WTC11 (cell line): ENCODE measurements around the gene GALNTL6. TPM values are rescaled to one million over a fixed set of nuclear protein-coding genes. Genes with fewer than 3 reads are reported as not detected.

Source experiments
- ATAC-seq: fragments of 200-7000 bp; cut with Tn5 transposase; 2 replicates; pipeline ENCODE4 v1.10.0; 2021; ENCODE audit warnings: mild to moderate bottlenecking, moderate library complexity
- CTCF ChIA-PET: fragments of 300-600 bp; sonication (Branson Sonifier 250); formaldehyde crosslinking; loops from one replicate; lab custom pipeline; 2021; ENCODE audit warnings: antibody characterized with exemption; lab: Charles Lee
- POLR2A ChIA-PET: fragments of 350-600 bp; sonication (Branson Sonifier 250); formaldehyde crosslinking; loops from one replicate; lab custom pipeline; 2021; ENCODE audit warnings: antibody characterized with exemption; lab: Charles Lee
- DNase-seq: peaks from one replicate; pipeline ENCODE4 v3.0.0; 2021; ENCODE audit warnings: low spot score
- H3K27ac Mint-ChIP-seq: 2 replicates; pipeline ENCODE4 v1.8.0; 2021; ENCODE audit warnings: mixed read lengths
- H3K27me3 Mint-ChIP-seq: 2 replicates; pipeline ENCODE4 v1.8.0; 2021; ENCODE audit warnings: low read depth, mild to moderate bottlenecking, moderate library complexity, mixed read lengths
- H3K36me3 Mint-ChIP-seq: 2 replicates; pipeline ENCODE4 v1.8.0; 2021; ENCODE audit warnings: mixed read lengths
- H3K4me1 Mint-ChIP-seq: 2 replicates; pipeline ENCODE4 v1.8.0; 2022; ENCODE audit warnings: mixed read lengths
- H3K4me3 Mint-ChIP-seq: 2 replicates; pipeline ENCODE4 v1.8.0; 2021; ENCODE audit warnings: mild to moderate bottlenecking, moderate library complexity, mixed read lengths
- H3K9me3 Mint-ChIP-seq: 2 replicates; pipeline ENCODE4 v1.8.0; 2021; ENCODE audit warnings: mixed read lengths
- ATF3 ChIP-seq: sonication (generic); formaldehyde crosslinking; conservative IDR thresholded peaks from 2 replicates; pipeline ENCODE4 v1.8.1; 2022; ENCODE audit warnings: mild to moderate bottlenecking, missing genetic modification reagents
- ATF6 ChIP-seq: sonication (generic); formaldehyde crosslinking; IDR thresholded peaks from 2 replicates; pipeline ENCODE4 v1.8.1; 2023; ENCODE audit warnings: mild to moderate bottlenecking, missing genetic modification reagents
- CBFB ChIP-seq: sonication (generic); formaldehyde crosslinking; IDR thresholded peaks from 2 replicates; pipeline ENCODE4 v1.8.1; 2022; ENCODE audit warnings: mild to moderate bottlenecking, low read depth, missing genetic modification reagents
- CREM ChIP-seq: sonication (generic); formaldehyde crosslinking; IDR thresholded peaks from 2 replicates; pipeline ENCODE4 v1.8.1; 2022; ENCODE audit warnings: mild to moderate bottlenecking, missing genetic modification reagents, moderate library complexity
- E2F1 ChIP-seq: sonication (generic); formaldehyde crosslinking; IDR thresholded peaks from 2 replicates; pipeline ENCODE4 v1.8.0; 2022; ENCODE audit warnings: mild to moderate bottlenecking, missing genetic modification reagents
- EMX1 ChIP-seq: fragments of 250-450 bp; sonication (Bioruptor Pico); IDR thresholded peaks from 2 replicates; pipeline ENCODE4 v1.8.0; 2021; ENCODE audit warnings: mild to moderate bottlenecking
- ETV6 ChIP-seq: sonication (generic); formaldehyde crosslinking; IDR thresholded peaks from 2 replicates; pipeline ENCODE4 v1.8.1; 2022; ENCODE audit warnings: mild to moderate bottlenecking, missing genetic modification reagents
- FOXK1 ChIP-seq: sonication (generic); formaldehyde crosslinking; IDR thresholded peaks from 2 replicates; pipeline ENCODE4 v1.8.0; 2022; ENCODE audit warnings: mild to moderate bottlenecking, moderate library complexity, missing genetic modification reagents
- IRF2 ChIP-seq: sonication (generic); formaldehyde crosslinking; IDR thresholded peaks from 2 replicates; pipeline ENCODE4 v1.8.0; 2022; ENCODE audit warnings: low read depth, missing genetic modification reagents, borderline replicate concordance
- KAT7 ChIP-seq: sonication (generic); formaldehyde crosslinking; IDR thresholded peaks from 2 replicates; pipeline ENCODE4 v1.8.1; 2023; ENCODE audit warnings: missing genetic modification reagents, mild to moderate bottlenecking, borderline replicate concordance
- MAX ChIP-seq: sonication (generic); formaldehyde crosslinking; IDR thresholded peaks from 2 replicates; pipeline ENCODE4 v1.8.0; 2022; ENCODE audit warnings: mild to moderate bottlenecking, missing genetic modification reagents
- NFATC4 ChIP-seq: fragments of 250-450 bp; sonication (Bioruptor Pico); IDR thresholded peaks from 2 replicates; pipeline ENCODE4 v1.9.0; 2021; ENCODE audit warnings: mild to moderate bottlenecking
- PRRX2 ChIP-seq: fragments of 250-450 bp; sonication (Bioruptor Pico); IDR thresholded peaks from 2 replicates; pipeline ENCODE4 v1.8.0; 2021; ENCODE audit warnings: mild to moderate bottlenecking
- SMAD3 ChIP-seq: sonication (generic); formaldehyde crosslinking; IDR thresholded peaks from 2 replicates; pipeline ENCODE4 v1.8.0; 2022; ENCODE audit warnings: missing genetic modification reagents, mild to moderate bottlenecking, borderline replicate concordance
- SOX15 ChIP-seq: fragments of 250-450 bp; sonication (Bioruptor Pico); IDR thresholded peaks from 2 replicates; pipeline ENCODE4 v1.9.0; 2021; ENCODE audit warnings: mild to moderate bottlenecking
- USF2 ChIP-seq: sonication (generic); formaldehyde crosslinking; IDR thresholded peaks from 2 replicates; pipeline ENCODE4 v1.8.1; 2023; ENCODE audit warnings: mild to moderate bottlenecking, missing genetic modification reagents, moderate library complexity
- ZNF317 ChIP-seq: sonication (generic); formaldehyde crosslinking; IDR thresholded peaks from 2 replicates; pipeline ENCODE4 v1.8.1; 2023; ENCODE audit warnings: low read depth, mild to moderate bottlenecking, moderate library complexity, missing genetic modification reagents, borderline replicate concordance
- total RNA-seq: library from RNA; stranded (reverse); gene quantifications from 3 replicates; pipeline ENCODE4 v1.2.3, GENCODE V29; 2021
- TF ChIP-seq, protein P1 (sequence below): sonication (generic); formaldehyde crosslinking; conservative IDR thresholded peaks from 2 replicates; pipeline ENCODE4 v1.8.1; 2023; ENCODE audit warnings: mild to moderate bottlenecking, low read depth, missing genetic modification reagents, moderate library complexity
- TF ChIP-seq, protein P2 (sequence below): sonication (generic); formaldehyde crosslinking; IDR thresholded peaks from 2 replicates; pipeline ENCODE4 v1.8.0; 2023; ENCODE audit warnings: mild to moderate bottlenecking, missing genetic modification reagents
- TF ChIP-seq, protein P3 (sequence below): fragments of 250-450 bp; sonication (Bioruptor Pico); IDR thresholded peaks from 2 replicates; pipeline ENCODE4 v1.9.0; 2021; ENCODE audit warnings: mild to moderate bottlenecking

Gene GALNTL6
- total RNA-seq, 1 experiment from 2014 or later, result 0.24 TPM

- Mint-ChIP-seq H3K9me3 (no peaks in the 10 kb centered on the region), H3K27ac (no peak overlapping the region), H3K4me3 (no peak overlapping the region)
- ATAC-seq, result no peak
- TF ChIP-seq, protein P1, sequence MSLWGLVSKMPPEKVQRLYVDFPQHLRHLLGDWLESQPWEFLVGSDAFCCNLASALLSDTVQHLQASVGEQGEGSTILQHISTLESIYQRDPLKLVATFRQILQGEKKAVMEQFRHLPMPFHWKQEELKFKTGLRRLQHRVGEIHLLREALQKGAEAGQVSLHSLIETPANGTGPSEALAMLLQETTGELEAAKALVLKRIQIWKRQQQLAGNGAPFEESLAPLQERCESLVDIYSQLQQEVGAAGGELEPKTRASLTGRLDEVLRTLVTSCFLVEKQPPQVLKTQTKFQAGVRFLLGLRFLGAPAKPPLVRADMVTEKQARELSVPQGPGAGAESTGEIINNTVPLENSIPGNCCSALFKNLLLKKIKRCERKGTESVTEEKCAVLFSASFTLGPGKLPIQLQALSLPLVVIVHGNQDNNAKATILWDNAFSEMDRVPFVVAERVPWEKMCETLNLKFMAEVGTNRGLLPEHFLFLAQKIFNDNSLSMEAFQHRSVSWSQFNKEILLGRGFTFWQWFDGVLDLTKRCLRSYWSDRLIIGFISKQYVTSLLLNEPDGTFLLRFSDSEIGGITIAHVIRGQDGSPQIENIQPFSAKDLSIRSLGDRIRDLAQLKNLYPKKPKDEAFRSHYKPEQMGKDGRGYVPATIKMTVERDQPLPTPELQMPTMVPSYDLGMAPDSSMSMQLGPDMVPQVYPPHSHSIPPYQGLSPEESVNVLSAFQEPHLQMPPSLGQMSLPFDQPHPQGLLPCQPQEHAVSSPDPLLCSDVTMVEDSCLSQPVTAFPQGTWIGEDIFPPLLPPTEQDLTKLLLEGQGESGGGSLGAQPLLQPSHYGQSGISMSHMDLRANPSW, result no peak
- no peak for TF ChIP-seq KAT7 (CRISPR knock-in tag)
- TF ChIP-seq, protein P2, sequence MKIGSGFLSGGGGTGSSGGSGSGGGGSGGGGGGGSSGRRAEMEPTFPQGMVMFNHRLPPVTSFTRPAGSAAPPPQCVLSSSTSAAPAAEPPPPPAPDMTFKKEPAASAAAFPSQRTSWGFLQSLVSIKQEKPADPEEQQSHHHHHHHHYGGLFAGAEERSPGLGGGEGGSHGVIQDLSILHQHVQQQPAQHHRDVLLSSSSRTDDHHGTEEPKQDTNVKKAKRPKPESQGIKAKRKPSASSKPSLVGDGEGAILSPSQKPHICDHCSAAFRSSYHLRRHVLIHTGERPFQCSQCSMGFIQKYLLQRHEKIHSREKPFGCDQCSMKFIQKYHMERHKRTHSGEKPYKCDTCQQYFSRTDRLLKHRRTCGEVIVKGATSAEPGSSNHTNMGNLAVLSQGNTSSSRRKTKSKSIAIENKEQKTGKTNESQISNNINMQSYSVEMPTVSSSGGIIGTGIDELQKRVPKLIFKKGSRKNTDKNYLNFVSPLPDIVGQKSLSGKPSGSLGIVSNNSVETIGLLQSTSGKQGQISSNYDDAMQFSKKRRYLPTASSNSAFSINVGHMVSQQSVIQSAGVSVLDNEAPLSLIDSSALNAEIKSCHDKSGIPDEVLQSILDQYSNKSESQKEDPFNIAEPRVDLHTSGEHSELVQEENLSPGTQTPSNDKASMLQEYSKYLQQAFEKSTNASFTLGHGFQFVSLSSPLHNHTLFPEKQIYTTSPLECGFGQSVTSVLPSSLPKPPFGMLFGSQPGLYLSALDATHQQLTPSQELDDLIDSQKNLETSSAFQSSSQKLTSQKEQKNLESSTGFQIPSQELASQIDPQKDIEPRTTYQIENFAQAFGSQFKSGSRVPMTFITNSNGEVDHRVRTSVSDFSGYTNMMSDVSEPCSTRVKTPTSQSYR (CRISPR knock-in tag), result no peak
- no peak for TF ChIP-seq NFATC4 (CRISPR knock-in tag)
- no peak for TF ChIP-seq USF2
- no peak for TF ChIP-seq ETV6 (CRISPR knock-in tag)
- no peak for TF ChIP-seq CREM (CRISPR knock-in tag)
- no peak for TF ChIP-seq ATF6
- no peak for TF ChIP-seq PRRX2 (CRISPR knock-in tag)
- no peak for TF ChIP-seq FOXK1 (CRISPR knock-in tag)
- no peak for TF ChIP-seq MAX (CRISPR knock-in tag)
- TF ChIP-seq CBFB, result no peak
- no peak for TF ChIP-seq ZNF317 (CRISPR knock-in tag)
- TF ChIP-seq, all 79 proteins: peak for 0
- no peak for DNase-seq
- ChIA-PET CTCF (interaction anchor here (0.7 kb wide), 1 partner anchor 449 kb away, joined by 4 read pairs; no protein-coding TSS in a partner anchor), POLR2A (no interaction called here)
- no peaks in the 10 kb centered on the region for H3K36me3 Mint-ChIP-seq
- H3K27me3 Mint-ChIP-seq, result no peaks in the 10 kb centered on the region
- H3K4me1 Mint-ChIP-seq, result peaks cover 5% of the 10 kb centered on the region
Observed at GRCh38 chr4:173002830-173003561, 1189.8 kb downstream of the GALNTL6 start.

- Mint-ChIP-seq H3K36me3 (no peaks in the 10 kb centered on the region), H3K27ac (no peak overlapping the region), H3K27me3 (no peaks in the 10 kb centered on the region), H3K9me3 (peaks cover 4% of the 10 kb centered on the region), H3K4me1 (no peaks in the 10 kb centered on the region), H3K4me3 (no peak overlapping the region)
- ChIA-PET POLR2A (no interaction called here), CTCF (interaction anchor here (0.9 to 2.8 kb wide), 5 partner anchors 8 to 489 kb away, joined by 3 to 13 read pairs (median 6); no protein-coding TSS in a partner anchor)
- no peak for DNase-seq
- ATAC-seq, result no peak
- no peak for TF ChIP-seq EMX1 (CRISPR knock-in tag)
- no peak for TF ChIP-seq ZNF317 (CRISPR knock-in tag)
- no peak for TF ChIP-seq ATF3 (CRISPR knock-in tag)
- TF ChIP-seq SMAD3 (CRISPR knock-in tag), result no peak
- no peak for TF ChIP-seq E2F1 (CRISPR knock-in tag)
- TF ChIP-seq SOX15 (CRISPR knock-in tag), result no peak
- TF ChIP-seq IRF2 (CRISPR knock-in tag), result no peak
- TF ChIP-seq, protein P3, sequence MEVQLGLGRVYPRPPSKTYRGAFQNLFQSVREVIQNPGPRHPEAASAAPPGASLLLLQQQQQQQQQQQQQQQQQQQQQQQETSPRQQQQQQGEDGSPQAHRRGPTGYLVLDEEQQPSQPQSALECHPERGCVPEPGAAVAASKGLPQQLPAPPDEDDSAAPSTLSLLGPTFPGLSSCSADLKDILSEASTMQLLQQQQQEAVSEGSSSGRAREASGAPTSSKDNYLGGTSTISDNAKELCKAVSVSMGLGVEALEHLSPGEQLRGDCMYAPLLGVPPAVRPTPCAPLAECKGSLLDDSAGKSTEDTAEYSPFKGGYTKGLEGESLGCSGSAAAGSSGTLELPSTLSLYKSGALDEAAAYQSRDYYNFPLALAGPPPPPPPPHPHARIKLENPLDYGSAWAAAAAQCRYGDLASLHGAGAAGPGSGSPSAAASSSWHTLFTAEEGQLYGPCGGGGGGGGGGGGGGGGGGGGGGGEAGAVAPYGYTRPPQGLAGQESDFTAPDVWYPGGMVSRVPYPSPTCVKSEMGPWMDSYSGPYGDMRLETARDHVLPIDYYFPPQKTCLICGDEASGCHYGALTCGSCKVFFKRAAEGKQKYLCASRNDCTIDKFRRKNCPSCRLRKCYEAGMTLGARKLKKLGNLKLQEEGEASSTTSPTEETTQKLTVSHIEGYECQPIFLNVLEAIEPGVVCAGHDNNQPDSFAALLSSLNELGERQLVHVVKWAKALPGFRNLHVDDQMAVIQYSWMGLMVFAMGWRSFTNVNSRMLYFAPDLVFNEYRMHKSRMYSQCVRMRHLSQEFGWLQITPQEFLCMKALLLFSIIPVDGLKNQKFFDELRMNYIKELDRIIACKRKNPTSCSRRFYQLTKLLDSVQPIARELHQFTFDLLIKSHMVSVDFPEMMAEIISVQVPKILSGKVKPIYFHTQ (CRISPR knock-in tag), result no peak
- no peak for TF ChIP-seq MAX (CRISPR knock-in tag)
Observed at GRCh38 chr4:173005912-173006633, 1192.9 kb downstream of the GALNTL6 start.
